Measurements from ENCODE around the gene EGF. TPM values are rescaled to one million over a fixed set of nuclear protein-coding genes. Genes with fewer than 3 reads are reported as not detected.
"Not testable (repeated sequence)": the region's sequence is repeated elsewhere in the genome, so short reads cannot be mapped to it uniquely, and the experiment has no call there.

EGF gene
- polyA plus RNA-seq, result under 1 TPM in 1 of 3 donors, not detected in 2; 0.11 TPM

GRCh38 chr4:109912706-109913595 lies at the start of gene EGF:
TSS of gene EGF (plus strand) at chr4:109912883. CDS start at chr4:109913336, 453 bp downstream.
- H3K27ac Mint-ChIP-seq, result no peak within 1 kb of the TSS

GRCh38 chr4:109864134-109864533 lies 48.5 kb upstream of the EGF start:
- H3K27me3 Mint-ChIP-seq (ENCODE audit: low read depth in 3 of 3), result peaks cover 0 to 4% (median 2%) of the 10 kb centered on the region in 3 donors
- H3K36me3 Mint-ChIP-seq, result peaks cover 0 to 9% (median 9%) of the 10 kb centered on the region in 3 donors
- no peak for DNase-seq
- no peak overlapping the region for H3K27ac Mint-ChIP-seq
- H3K9me3 Mint-ChIP-seq, result peaks cover 9 to 25% (median 13%) of the 10 kb centered on the region in 6 donors
- H3K4me3 Mint-ChIP-seq, result no peak overlapping the region
- H3K4me1 Mint-ChIP-seq, result no peaks in the 10 kb centered on the region

More at GRCh38 chr4:109912706-109913595, at the start of gene EGF:
- H3K27me3 Mint-ChIP-seq (ENCODE audit: low read depth in 3 of 3), result peaks cover 2 to 16% (median 2%) of the 10 kb centered on the region in 3 donors
- H3K9me3 Mint-ChIP-seq, result peaks cover 0 to 2% (median 0%) of the 10 kb centered on the region in 6 donors
- no peak for DNase-seq
- no peaks in the 10 kb centered on the region for H3K4me1 Mint-ChIP-seq
- H3K4me3 Mint-ChIP-seq, result no peak within 1 kb of the TSS
- no peaks in the 10 kb centered on the region for H3K36me3 Mint-ChIP-seq

- no peaks in the 10 kb centered on the region for H3K9me3 Mint-ChIP-seq
- no peaks in the 10 kb centered on the region for H3K27me3 Mint-ChIP-seq (ENCODE audit: low read depth in 3 of 3)
- no peak overlapping the region for H3K27ac Mint-ChIP-seq
- peaks cover 0 to 10% (median 6%) of the 10 kb centered on the region in 3 donors for H3K36me3 Mint-ChIP-seq
- H3K4me3 Mint-ChIP-seq, result no peak overlapping the region
- no peak for DNase-seq
- H3K4me1 Mint-ChIP-seq, result no peaks in the 10 kb centered on the region
These were observed 42.6 kb upstream of the EGF start for GRCh38 chr4:109870061-109870460.

GRCh38 chr4:109872065-109872464 lies 40.6 kb upstream of the EGF start:
- Mint-ChIP-seq H3K4me3 (no peak overlapping the region), H3K4me1 (no peaks in the 10 kb centered on the region), H3K27ac (no peak overlapping the region), H3K36me3 (peaks cover 0 to 10% (median 6%) of the 10 kb centered on the region in 3 donors), H3K9me3 (no peaks in the 10 kb centered on the region), H3K27me3 (ENCODE audit: low read depth in 3 of 3) (no peaks in the 10 kb centered on the region)
- no peak for DNase-seq

GRCh38 chr4:109872950-109873656 lies 39.6 kb upstream of the EGF start:
- H3K4me3 Mint-ChIP-seq, result no peak overlapping the region
- no peak overlapping the region for H3K27ac Mint-ChIP-seq
- H3K27me3 Mint-ChIP-seq (ENCODE audit: low read depth in 3 of 3), result no peaks in the 10 kb centered on the region
- H3K9me3 Mint-ChIP-seq, result no peaks in the 10 kb centered on the region
- no peak for DNase-seq
- peaks cover 0 to 10% (median 6%) of the 10 kb centered on the region in 3 donors for H3K36me3 Mint-ChIP-seq
- no peaks in the 10 kb centered on the region for H3K4me1 Mint-ChIP-seq

- H3K36me3 Mint-ChIP-seq, result peaks cover 0 to 10% (median 6%) of the 10 kb centered on the region in 3 donors
- H3K4me1 Mint-ChIP-seq, result no peaks in the 10 kb centered on the region
- no peak overlapping the region for H3K27ac Mint-ChIP-seq
- H3K4me3 Mint-ChIP-seq, result no peak overlapping the region
- no peaks in the 10 kb centered on the region for H3K9me3 Mint-ChIP-seq
- H3K27me3 Mint-ChIP-seq (ENCODE audit: low read depth in 3 of 3), result no peaks in the 10 kb centered on the region
- no peak for DNase-seq
These were observed 38.7 kb upstream of the EGF start for GRCh38 chr4:109873791-109874514.

GRCh38 chr4:109875106-109875505 lies 37.6 kb upstream of the EGF start:
- DNase-seq, result no peak
- no peak overlapping the region for H3K27ac Mint-ChIP-seq
- peaks cover 0 to 1% (median 0%) of the 10 kb centered on the region in 3 donors for H3K27me3 Mint-ChIP-seq (ENCODE audit: low read depth in 3 of 3)
- no peaks in the 10 kb centered on the region for H3K9me3 Mint-ChIP-seq
- no peaks in the 10 kb centered on the region for H3K4me1 Mint-ChIP-seq
- no peak overlapping the region for H3K4me3 Mint-ChIP-seq
- H3K36me3 Mint-ChIP-seq, result peaks cover 0 to 1% (median 0%) of the 10 kb centered on the region in 3 donors

GRCh38 chr4:109875553-109875952 lies 37.1 kb upstream of the EGF start:
- not testable (repeated sequence) for H3K9me3 Mint-ChIP-seq; H3K36me3 Mint-ChIP-seq; DNase-seq; H3K27ac Mint-ChIP-seq; H3K4me3 Mint-ChIP-seq; H3K4me1 Mint-ChIP-seq; H3K27me3 Mint-ChIP-seq (ENCODE audit: low read depth in 3 of 3)

- Mint-ChIP-seq H3K27ac (no peak overlapping the region), H3K4me3 (no peak overlapping the region), H3K27me3 (ENCODE audit: low read depth in 3 of 3) (peaks cover 0 to 2% (median 1%) of the 10 kb centered on the region in 3 donors), H3K36me3 (no peaks in the 10 kb centered on the region), H3K9me3 (no peaks in the 10 kb centered on the region), H3K4me1 (no peaks in the 10 kb centered on the region)
- DNase-seq, result no peak
These were observed 35.9 kb upstream of the EGF start for GRCh38 chr4:109876634-109877265.

- no peak overlapping the region for H3K4me3 Mint-ChIP-seq
- no peaks in the 10 kb centered on the region for H3K9me3 Mint-ChIP-seq
- peaks cover 2 to 4% (median 3%) of the 10 kb centered on the region in 3 donors for H3K27me3 Mint-ChIP-seq (ENCODE audit: low read depth in 3 of 3)
- no peak for DNase-seq
- H3K4me1 Mint-ChIP-seq, result no peaks in the 10 kb centered on the region
- H3K36me3 Mint-ChIP-seq, result no peaks in the 10 kb centered on the region
- no peak overlapping the region for H3K27ac Mint-ChIP-seq
These were observed 35.3 kb upstream of the EGF start for GRCh38 chr4:109877400-109877799.

GRCh38 chr4:109878355-109878754 lies 34.3 kb upstream of the EGF start:
- Mint-ChIP-seq H3K4me1 (no peaks in the 10 kb centered on the region), H3K4me3 (no peak overlapping the region), H3K36me3 (no peaks in the 10 kb centered on the region), H3K27me3 (ENCODE audit: low read depth in 3 of 3) (peaks cover 2 to 4% (median 3%) of the 10 kb centered on the region in 3 donors), H3K9me3 (no peaks in the 10 kb centered on the region), H3K27ac (no peak overlapping the region)
- DNase-seq, result no peak

GRCh38 chr4:109879081-109879480 lies 33.6 kb upstream of the EGF start:
- H3K9me3 Mint-ChIP-seq, result no peaks in the 10 kb centered on the region
- no peaks in the 10 kb centered on the region for H3K36me3 Mint-ChIP-seq
- no peaks in the 10 kb centered on the region for H3K4me1 Mint-ChIP-seq
- no peak overlapping the region for H3K4me3 Mint-ChIP-seq
- no peak overlapping the region for H3K27ac Mint-ChIP-seq
- DNase-seq, result no peak
- H3K27me3 Mint-ChIP-seq (ENCODE audit: low read depth in 3 of 3), result peaks cover 2 to 4% (median 4%) of the 10 kb centered on the region in 3 donors

- H3K27ac Mint-ChIP-seq, result no peak overlapping the region
- H3K9me3 Mint-ChIP-seq, result no peaks in the 10 kb centered on the region
- no peak for DNase-seq
- no peaks in the 10 kb centered on the region for H3K4me1 Mint-ChIP-seq
- H3K36me3 Mint-ChIP-seq, result no peaks in the 10 kb centered on the region
- H3K4me3 Mint-ChIP-seq, result no peak overlapping the region
- H3K27me3 Mint-ChIP-seq (ENCODE audit: low read depth in 3 of 3), result peaks cover 2 to 4% (median 4%) of the 10 kb centered on the region in 3 donors
These were observed 32.9 kb upstream of the EGF start for GRCh38 chr4:109879636-109880314.
